Stimulated activated CD8-positive, alpha-beta memory T cell treated with anti-CD3 and anti-CD28 coated beads, Interleukin-2, amount 100 ng/mL, for 1 hour (primary cell): ENCODE results near the gene CLDN19.

Experiments
- DNase-seq, 2 donors: peaks; one replicate each; pipeline ENCODE4 v3.0.0-alpha.2; 2020; ENCODE audit warnings: low read depth in 2 of 2

Gene CLDN19

DNA sequence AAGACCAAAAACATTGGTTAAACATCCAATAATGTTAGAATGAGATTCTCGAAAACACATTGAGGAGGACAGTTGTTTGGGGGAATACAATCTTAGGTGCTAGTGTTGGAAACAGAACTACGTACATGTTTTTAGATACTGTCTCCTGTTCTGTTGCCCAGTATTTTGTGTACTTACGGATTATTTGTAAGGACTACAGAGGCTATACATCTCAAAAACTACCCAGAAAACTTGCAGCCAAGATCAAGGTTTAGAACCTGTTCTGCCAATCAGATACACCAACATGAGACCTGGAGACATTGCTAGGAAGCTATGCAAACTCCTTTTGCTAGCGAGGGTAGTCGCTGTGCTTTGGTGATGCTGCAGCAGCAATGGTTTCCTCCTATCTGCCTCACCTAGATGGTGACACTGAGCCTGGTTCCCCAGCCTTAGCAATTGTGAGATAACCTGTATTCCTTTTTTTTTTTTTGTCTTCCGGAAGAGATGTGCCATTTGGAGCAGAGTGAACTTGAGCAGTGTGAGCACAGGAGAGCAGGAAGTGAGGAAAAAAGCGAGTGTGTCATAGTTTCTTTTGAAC, 36.1 kb downstream of the CLDN19 start:
- no peak for DNase-seq

DNA sequence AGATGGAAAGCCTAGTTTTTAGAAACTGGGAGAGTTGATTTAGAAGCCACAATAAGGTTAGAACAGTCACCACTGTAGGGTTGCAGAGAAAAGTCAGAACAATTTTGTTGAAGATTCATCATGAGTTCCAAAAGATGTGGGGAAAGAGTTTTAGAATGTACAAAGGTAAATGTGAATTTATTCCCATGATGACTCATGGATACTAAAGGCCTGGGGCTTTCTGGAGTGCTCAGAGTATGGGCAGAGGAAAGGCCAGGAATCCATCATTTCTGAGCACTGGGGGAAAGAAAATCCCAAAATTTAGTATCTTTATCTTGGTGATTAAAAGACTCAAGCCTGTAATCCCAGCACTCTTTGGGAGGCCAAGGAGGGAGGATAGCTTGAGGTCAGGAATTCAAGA, 40.0 kb downstream of the CLDN19 start:
- DNase-seq = no peak

DNA sequence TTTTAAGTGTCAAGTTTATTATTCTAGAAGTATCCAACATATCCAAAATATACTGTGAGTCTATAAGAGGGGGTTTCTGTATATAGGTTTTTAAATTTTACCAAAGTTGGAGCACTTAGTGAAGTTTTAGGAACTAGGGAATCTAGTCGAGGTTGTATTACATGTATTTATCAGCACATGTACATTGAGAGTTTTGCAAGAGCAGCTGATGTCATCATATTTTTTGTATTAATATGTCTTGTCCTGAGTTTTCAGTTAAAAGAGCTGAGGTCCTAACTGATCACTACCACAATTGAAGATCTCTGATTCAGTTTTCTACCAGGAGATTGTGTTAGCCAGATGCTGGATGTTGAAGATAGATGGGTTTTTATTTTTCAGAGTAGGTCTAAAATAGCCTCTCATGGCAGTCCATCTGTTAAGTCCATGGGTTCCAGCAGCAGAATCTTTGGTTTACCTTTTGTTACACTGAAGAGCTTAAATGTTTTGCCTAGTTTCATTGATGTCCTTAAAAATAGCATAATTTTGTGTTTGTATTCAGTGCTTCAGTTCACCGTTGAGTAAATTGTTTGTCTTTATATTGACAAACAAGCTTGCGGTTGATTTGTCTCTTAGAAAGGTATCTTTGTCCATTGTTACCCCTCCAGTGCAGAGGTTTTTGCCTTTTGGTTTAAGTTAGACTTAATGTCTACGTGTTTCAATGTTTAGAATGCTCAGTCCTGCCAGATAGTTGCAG, 41.8 kb downstream of the CLDN19 start:
- DNase-seq = no peak

DNA sequence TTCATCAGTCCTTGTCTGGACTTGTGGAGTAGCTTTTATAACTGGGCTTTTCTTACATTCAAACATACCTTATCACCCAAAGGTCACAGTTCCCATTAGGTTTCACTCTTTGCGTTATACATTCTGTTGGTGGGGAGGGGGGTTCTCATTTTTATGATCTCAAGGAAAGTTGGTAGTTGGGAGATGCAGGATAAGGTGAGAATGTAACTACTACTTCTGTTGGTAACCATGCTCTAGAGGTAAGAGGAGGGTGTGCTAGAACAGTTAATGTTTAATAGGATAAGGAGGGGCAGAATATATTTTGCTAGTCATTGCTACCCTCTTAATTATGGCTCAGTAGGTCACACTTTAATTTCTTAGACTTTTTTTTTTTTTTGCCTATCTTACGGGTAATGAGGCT, 47.1 kb downstream of the CLDN19 start:
- no peak for DNase-seq

DNA sequence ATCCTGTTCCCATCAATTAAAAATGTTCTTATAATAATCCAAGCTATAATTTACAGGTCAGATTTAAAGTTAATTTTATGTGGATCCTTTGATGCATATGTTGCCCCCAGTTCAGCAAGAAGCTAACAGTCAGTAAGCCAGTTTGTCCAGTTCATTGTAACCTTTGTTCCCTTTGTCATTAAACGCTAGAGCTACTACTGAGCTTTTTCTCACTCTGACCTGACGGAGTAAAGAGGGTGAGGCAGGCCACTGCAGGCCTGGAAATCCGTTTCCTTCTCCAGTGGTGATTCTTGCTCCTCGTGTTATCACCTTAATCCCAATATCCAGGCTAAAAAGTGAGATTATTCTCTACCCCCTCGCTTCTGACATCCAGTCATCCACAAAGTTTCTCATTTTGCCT, 47.6 kb downstream of the CLDN19 start:
- DNase-seq = no peak

DNA sequence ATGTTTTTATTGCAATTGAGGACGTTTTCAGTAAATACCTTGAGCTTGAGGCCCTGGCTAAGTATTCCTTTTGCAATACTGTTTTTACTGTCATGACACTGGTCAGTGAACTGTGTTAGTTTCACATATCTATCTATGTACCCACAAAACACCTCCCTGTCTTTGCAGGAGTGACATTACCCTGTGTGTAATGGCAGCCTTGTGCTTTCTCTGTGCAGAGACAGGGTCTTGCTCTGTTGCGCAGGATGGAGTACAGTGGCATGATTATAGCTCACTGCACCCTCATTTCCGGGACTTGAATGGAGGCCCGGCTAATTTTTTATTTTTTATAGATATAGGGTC, 48.9 kb downstream of the CLDN19 start:
- no peak for DNase-seq

DNA sequence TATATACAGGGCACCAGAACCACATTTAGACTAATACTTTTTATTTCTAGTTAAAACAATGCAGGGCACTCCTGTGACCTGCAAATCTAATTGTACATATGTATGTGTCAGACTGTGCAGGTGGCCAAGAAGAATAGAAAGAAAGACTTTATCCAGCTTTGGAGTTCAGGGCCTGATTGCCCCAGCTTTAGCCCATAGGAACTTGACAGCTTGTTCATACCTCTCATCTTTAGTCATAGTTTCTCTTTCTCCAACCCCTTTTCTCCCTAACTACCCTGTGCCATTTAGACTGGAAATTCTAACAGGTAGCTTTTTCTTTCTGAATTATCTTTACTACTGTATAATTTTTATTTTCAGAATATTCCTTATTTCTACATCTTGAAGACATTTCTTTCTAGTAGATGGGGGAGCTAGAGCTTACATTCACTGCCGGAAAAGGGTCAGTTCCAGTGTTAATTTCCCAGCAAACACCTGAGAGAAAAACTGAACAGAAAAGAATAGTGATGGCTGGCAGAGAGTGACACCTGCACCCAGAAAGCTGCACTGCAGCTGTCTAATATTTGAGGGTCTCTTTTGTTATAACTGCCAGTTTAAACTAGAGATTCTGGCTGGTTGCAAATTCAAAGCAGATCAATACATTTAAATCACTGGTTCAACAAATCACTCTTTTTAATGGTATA, 49.4 kb downstream of the CLDN19 start:
- DNase-seq = no peak

DNA sequence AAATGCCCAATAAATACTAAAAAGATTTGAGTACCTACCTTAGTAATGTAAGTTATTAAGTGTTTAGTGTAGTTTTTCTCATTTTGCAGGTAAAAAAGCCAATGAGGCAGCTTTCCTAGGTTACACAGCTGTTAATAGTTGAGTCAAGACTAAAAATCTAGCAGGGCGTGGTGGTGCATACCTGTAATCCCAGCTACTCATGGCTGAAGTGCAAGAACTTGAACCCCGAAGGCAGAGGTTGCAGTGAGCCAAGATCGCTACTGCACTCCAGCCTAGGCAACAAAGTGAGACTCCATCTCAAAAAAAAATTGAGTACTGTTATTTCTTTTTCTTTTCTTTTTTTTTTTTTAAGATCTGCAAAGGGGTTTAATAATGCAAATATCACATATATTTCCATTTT, 50.1 kb downstream of the CLDN19 start:
- no peak for DNase-seq

DNA sequence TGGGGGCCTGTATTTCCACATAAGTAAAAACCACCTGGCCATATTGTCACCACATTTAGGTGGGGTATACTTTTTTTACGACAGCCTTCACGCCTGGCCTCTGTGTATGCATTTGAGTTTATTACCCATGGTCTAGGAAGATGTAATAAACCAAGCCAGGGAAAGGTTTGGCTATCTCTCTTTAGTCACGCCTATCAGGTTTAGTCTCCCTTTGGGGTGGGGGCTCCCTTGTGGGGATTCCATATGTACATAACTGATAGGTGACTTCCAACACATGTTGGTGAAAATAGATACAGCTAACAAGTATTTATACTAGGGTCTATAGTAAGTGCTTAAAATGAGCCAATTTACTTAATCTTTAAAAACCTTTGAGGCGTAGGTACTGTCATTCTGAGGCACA, 53.6 kb downstream of the CLDN19 start:
- DNase-seq = no peak

DNA sequence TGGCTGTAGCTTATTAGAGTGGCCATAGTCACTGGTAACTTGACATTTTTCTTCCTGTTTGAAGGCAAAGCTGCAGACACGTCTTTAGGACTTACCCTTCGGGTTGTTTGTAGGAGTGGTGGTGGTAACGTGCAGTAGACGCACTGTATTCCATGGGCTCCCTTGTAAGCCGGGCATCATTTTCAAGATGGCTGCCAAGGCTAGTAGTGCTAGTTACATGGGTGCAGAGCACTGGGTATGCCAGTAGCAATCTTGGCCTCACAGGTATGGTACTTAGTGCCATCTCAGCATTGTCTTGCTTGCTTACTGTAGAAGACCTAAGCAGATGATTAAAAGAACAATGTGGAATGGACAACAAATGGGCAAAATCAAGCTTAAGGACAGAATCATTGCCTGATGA, 55.9 kb downstream of the CLDN19 start:
- no peak for DNase-seq
